H1 (cell line): ENCODE data around the gene PEX12. TPM values are rescaled to one million over a fixed set of nuclear protein-coding genes. Genes with fewer than 3 reads are reported as not detected.

ENCODE experiments used
- CTCF ChIA-PET: fragments of 300-600 bp; sonication (Branson Sonifier 250); formaldehyde crosslinking; loops from one replicate; lab custom pipeline; 2021; ENCODE audit not compliant: partially characterized antibody; lab: Charles Lee
- POLR2A ChIA-PET: fragments of 300-600 bp; sonication (Branson Sonifier 250); formaldehyde crosslinking; loops from one replicate; lab custom pipeline; 2021; ENCODE audit warnings: inconsistent platforms; ENCODE audit not compliant: partially characterized antibody; lab: Charles Lee
- DNase-seq, 2 experiments: peaks; one replicate each; pipeline versions ENCODE4 v3.0.0 to v3.0.0-alpha.2; 2010 to 2022; ENCODE audit warnings: low spot score in 2 of 2, low read depth in 1 of 2, mixed read lengths in 1 of 2
- FAIRE-seq: peaks from 2 replicates; lab custom pipeline; 2011; peaks lifted over from hg19 to GRCh38; lab: Jason Lieb, UNC
- H2AFZ ChIP-seq: 2 replicates; pipeline ENCODE4 v1.8.1; 2012; ENCODE audit warnings: low read length, inconsistent platforms
- H2AK5ac ChIP-seq: 2 replicates; pipeline ENCODE4 v1.6.1; 2013; ENCODE audit warnings: low read depth, low read length
- H2BK120ac ChIP-seq: replicated peaks from 2 replicates; pipeline ENCODE3; 2013; ENCODE audit warnings: low read depth, low read length, inconsistent platforms
- H2BK12ac ChIP-seq: 2 replicates; pipeline ENCODE4 v1.6.1; 2013; ENCODE audit warnings: low read depth, low read length
- H2BK15ac ChIP-seq: 2 replicates; pipeline ENCODE4 v1.6.1; 2013; ENCODE audit warnings: low read length
- H2BK20ac ChIP-seq: 2 replicates; pipeline ENCODE4 v1.6.1; 2013; ENCODE audit warnings: low read length
- H2BK5ac ChIP-seq: 2 replicates; pipeline ENCODE4 v1.6.1; 2013; ENCODE audit warnings: low read depth, low read length
- H3K14ac ChIP-seq: 2 replicates; pipeline ENCODE4 v1.6.1; 2013; ENCODE audit warnings: inconsistent platforms; ENCODE audit not compliant: insufficient read length
- H3K18ac ChIP-seq: 2 replicates; pipeline ENCODE4 v1.6.1; 2013; ENCODE audit warnings: low read length; ENCODE audit errors: extremely low read depth
- H3K23ac ChIP-seq: 2 replicates; pipeline ENCODE4 v1.6.1; 2013; ENCODE audit warnings: inconsistent platforms; ENCODE audit not compliant: insufficient read length
- H3K23me2 ChIP-seq: 2 replicates; pipeline ENCODE4 v1.6.1; 2013; ENCODE audit warnings: low read depth, low read length
- H3K27ac ChIP-seq: 2 replicates; pipeline ENCODE4 v1.6.1; 2011; ENCODE audit warnings: low read depth, low read length, inconsistent platforms
- H3K27me3 ChIP-seq, 4 experiments: replicated peaks in 1 of 4; 1 replicate in 1 of 4; 2 replicates in 3 of 4; pipeline versions ENCODE4 v1.6.1 to v1.8.1; 2011 to 2013; ENCODE audit warnings: low read length in 3 of 4, mild to moderate bottlenecking in 3 of 4, inconsistent platforms in 2 of 4, mixed read lengths in 2 of 4, moderate library complexity in 1 of 4; ENCODE audit not compliant: control insufficient read depth in 3 of 4, insufficient read depth in 3 of 4; ENCODE audit errors: extremely low read depth in 1 of 4
- H3K36me3 ChIP-seq, 4 experiments: 2 replicates each; pipeline versions ENCODE4 v1.6.1 to v1.8.1; 2011 to 2013; ENCODE audit warnings: mild to moderate bottlenecking in 4 of 4, low read length in 3 of 4, moderate library complexity in 2 of 4, control low read depth in 1 of 4, inconsistent platforms in 1 of 4; ENCODE audit not compliant: insufficient read depth in 4 of 4, control insufficient read depth in 2 of 4
- H3K4ac ChIP-seq: replicated peaks from 2 replicates; pipeline ENCODE3; 2013; ENCODE audit warnings: low read length, low read depth, mixed read lengths, inconsistent platforms; ENCODE audit not compliant: insufficient read length
- H3K4me1 ChIP-seq, 4 experiments: replicated peaks in 1 of 4; 1 replicate in 1 of 4; 2 replicates in 3 of 4; pipeline versions ENCODE4 v1.6.1 to v1.8.1; 2011 to 2013; ENCODE audit warnings: low read length in 3 of 4, inconsistent platforms in 2 of 4, mixed read lengths in 1 of 4; ENCODE audit not compliant: insufficient read depth in 4 of 4, control insufficient read depth in 3 of 4
- H3K4me2 ChIP-seq, 2 experiments: 2 replicates each; pipeline versions ENCODE4 v1.6.1 to v1.8.1; 2011 to 2013; ENCODE audit warnings: low read depth in 2 of 2, low read length in 2 of 2, control low read depth in 1 of 2, inconsistent platforms in 1 of 2, mild to moderate bottlenecking in 1 of 2; ENCODE audit not compliant: insufficient read depth in 1 of 2
- H3K4me3 ChIP-seq, 4 experiments: fragments of 200-600, 300-600 bp in 1 of 4; sonication (generic), shearing (Covaris generic), sonication (Bioruptor Twin) in 1 of 4; 2 replicates each; pipeline versions ENCODE4 v1.5.1 to v1.8.1; 2011 to 2016; ENCODE audit warnings: low read length in 4 of 4, low read depth in 3 of 4, control low read depth in 2 of 4, inconsistent platforms in 2 of 4, mild to moderate bottlenecking in 2 of 4, mixed read lengths in 1 of 4, moderate library complexity in 1 of 4; ENCODE audit not compliant: insufficient read depth in 2 of 4; ENCODE audit errors: extremely low read depth in 1 of 4
- H3K56ac ChIP-seq: replicated peaks from 2 replicates; pipeline ENCODE3; 2013; ENCODE audit warnings: low read depth, mild to moderate bottlenecking, mixed read lengths, low read length, inconsistent platforms; ENCODE audit not compliant: insufficient read length
- H3K79me1 ChIP-seq: 2 replicates; pipeline ENCODE4 v1.6.1; 2013; ENCODE audit warnings: low read depth, low read length, control low read depth
- H3K79me2 ChIP-seq, 2 experiments: 2 replicates each; pipeline versions ENCODE4 v1.6.1 to v1.8.1; 2012 to 2013; ENCODE audit warnings: low read length in 2 of 2, mild to moderate bottlenecking in 2 of 2, inconsistent platforms in 1 of 2; ENCODE audit not compliant: insufficient read depth in 2 of 2, control insufficient read depth in 1 of 2
- H3K9ac ChIP-seq, 4 experiments: replicated peaks in 1 of 4; 1 replicate in 1 of 4; 2 replicates in 3 of 4; pipeline versions ENCODE4 v1.6.1 to v1.8.1; 2011 to 2013; ENCODE audit warnings: low read depth in 3 of 4, low read length in 3 of 4, control low read depth in 2 of 4, mild to moderate bottlenecking in 2 of 4, moderate library complexity in 2 of 4, inconsistent platforms in 1 of 4; ENCODE audit errors: extremely low read depth in 1 of 4
- H3K9me3 ChIP-seq, 2 experiments: 2 replicates each; pipeline versions ENCODE4 v1.6.1 to v1.8.1; 2012 to 2013; ENCODE audit warnings: mild to moderate bottlenecking in 2 of 2, moderate library complexity in 2 of 2, control low read depth in 1 of 2, inconsistent platforms in 1 of 2, low read depth in 1 of 2, low read length in 1 of 2, mixed read lengths in 1 of 2; ENCODE audit not compliant: insufficient read depth in 2 of 2
- H4K20me1 ChIP-seq, 2 experiments: replicated peaks in 1 of 2; 2 replicates each; pipeline versions ENCODE3 to v1.8.1; 2011 to 2013; ENCODE audit warnings: inconsistent platforms in 2 of 2, low read length in 2 of 2, mild to moderate bottlenecking in 1 of 2; ENCODE audit not compliant: insufficient read depth in 2 of 2, control insufficient read depth in 1 of 2
- H4K5ac ChIP-seq: 2 replicates; pipeline ENCODE4 v1.6.1; 2013; ENCODE audit warnings: low read length, low read depth, mixed read lengths, inconsistent platforms; ENCODE audit not compliant: insufficient read length
- H4K8ac ChIP-seq: 2 replicates; pipeline ENCODE4 v1.8.0; 2013; ENCODE audit warnings: mild to moderate bottlenecking, moderate library complexity, low read length, inconsistent platforms; ENCODE audit not compliant: insufficient read depth; ENCODE audit errors: extremely low read depth
- H4K91ac ChIP-seq: replicated peaks from 2 replicates; pipeline ENCODE3; 2013; ENCODE audit warnings: low read length, mixed read lengths, inconsistent platforms; ENCODE audit not compliant: insufficient read length
- BACH1 ChIP-seq: IDR thresholded peaks from 2 replicates; pipeline ENCODE4 v1.6.1; 2012; ENCODE audit warnings: low read length, improper control_type of control experiment
- BRCA1 ChIP-seq: IDR thresholded peaks from 2 replicates; pipeline ENCODE4 v1.6.1; 2012; ENCODE audit warnings: low read depth, low read length, improper control_type of control experiment
- CEBPB ChIP-seq: IDR thresholded peaks from 2 replicates; pipeline ENCODE4 v1.6.1; 2012; ENCODE audit warnings: low read depth, low read length
- CHD2 ChIP-seq: IDR thresholded peaks from 2 replicates; pipeline ENCODE4 v1.6.1; 2012; ENCODE audit warnings: low read length, improper control_type of control experiment
- CREB1 ChIP-seq: IDR thresholded peaks from 2 replicates; pipeline ENCODE4 v1.6.1; 2012; ENCODE audit warnings: inconsistent platforms
- CTCF ChIP-seq, 3 experiments: IDR thresholded peaks; 1 replicate in 2 of 3; 2 replicates in 1 of 3; pipeline versions ENCODE4 v1.5.1 to v1.6.1; 2011; ENCODE audit warnings: low read length in 3 of 3, mild to moderate bottlenecking in 3 of 3, inconsistent platforms in 2 of 3, low read depth in 1 of 3, moderate library complexity in 1 of 3; ENCODE audit not compliant: insufficient read depth in 1 of 3; ENCODE audit errors: control extremely low read depth in 1 of 3
- FOSL1 ChIP-seq: IDR thresholded peaks from 2 replicates; pipeline ENCODE4 v1.6.1; 2011; ENCODE audit warnings: mild to moderate bottlenecking, low read depth, low read length, moderate library complexity; ENCODE audit not compliant: insufficient read depth
- RAD21 ChIP-seq, 2 experiments: IDR thresholded peaks in 1 of 2; conservative IDR thresholded peaks in 1 of 2; 2 replicates each; pipeline ENCODE4 v1.6.1; 2011; ENCODE audit warnings: low read depth in 2 of 2, low read length in 2 of 2, improper control_type of control experiment in 1 of 2, inconsistent platforms in 1 of 2, mild to moderate bottlenecking in 1 of 2, moderate library complexity in 1 of 2
- SUZ12 ChIP-seq: fragments of 200-600 bp; sonication (generic); IDR thresholded peaks from 2 replicates; pipeline ENCODE4 v1.6.1; 2012; ENCODE audit warnings: mild to moderate bottlenecking, inconsistent platforms, low read length, moderate library complexity, mixed read lengths
- TCF12 ChIP-seq: IDR thresholded peaks from 2 replicates; pipeline ENCODE4 v1.6.1; 2011; ENCODE audit warnings: low read depth, mild to moderate bottlenecking, low read length
- WGBS, 2 experiments: shearing (Covaris generic) in 1 of 2; methylation state at CpG; one replicate each; pipeline versions ENCODE4 v1.1.6 to v1.1.7; 2013 to 2015; ENCODE audit warnings: low lambda C conversion rate in 2 of 2, mixed read lengths in 2 of 2, inconsistent platforms in 1 of 2, low coverage in 1 of 2, missing lambda C conversion rate in 1 of 2; ENCODE audit not compliant: insufficient replicate concordance in 2 of 2, insufficient coverage in 1 of 2, insufficient read length in 1 of 2; ENCODE audit errors: extremely low coverage in 1 of 2, missing lambda C conversion rate in 1 of 2; 5-methylcytosine and 5-hydroxymethylcytosine counted together
- polyA plus RNA-seq, 7 experiments: library from polyadenylated mRNA; depleted of rRNA in 3 of 7; stranded (reverse) in 5 of 7; unstranded in 2 of 7; fragments of >200 nt in 5 of 7; fragments of 200-250 nt in 2 of 7; gene quantifications; 1 replicate in 5 of 7; 2 replicates in 1 of 7; 4 replicates in 1 of 7; pipeline versions ENCODE4 v1.2.1 to v1.2.3, GENCODE V29; 2011 to 2013; ENCODE audit warnings: missing spikeins in 2 of 7, mixed read lengths in 2 of 7
- total RNA-seq: library from RNA; stranded (reverse); fragmentation: NEBNext Ultra II Directional; extraction: Animal tissue kit (Norgen Biotek cat#: 25700); gene quantifications from 2 replicates; pipeline ENCODE4 v1.2.1, GENCODE V29; 2021

PEX12 gene
- total and polyA plus RNA-seq, 2 of the 8 experiments (the other 6 are each of a cell fraction or from before 2014, with no cell fraction given), result 3.0 to 5.9 TPM

- H2BK20ac ChIP-seq, result no peak overlapping the region
- no peak overlapping the region for H3K4me3 ChIP-seq
- WGBS, 2 experiments, result 59% methylated on average over 2 of the region's 2 CpGs; no CpG with 5 or more reads in 1 of the 2 experiments
- H2AK5ac ChIP-seq, result no peak overlapping the region
- peak in 1 of 2 experiments; percentile 55 for DNase-seq
- no peak overlapping the region for H2BK5ac ChIP-seq
- no peak overlapping the region for H3K23ac ChIP-seq
- FAIRE-seq, result peak; percentile 55
- H3K4me1 ChIP-seq, result no peaks in the 10 kb centered on the region
- H3K9me3 ChIP-seq, result no peaks in the 10 kb centered on the region
- no peak overlapping the region for H2BK15ac ChIP-seq
- H3K4me2 ChIP-seq, result no peak overlapping the region
- POLR2A ChIA-PET, result interaction anchor here (0.7 to 1.7 kb wide), 7 partner anchors 119 to 1933 kb away, joined by 3 to 5 read pairs (median 4); partner anchors contain the start of genes RASL10B and TAF15
- peaks cover 2 to 23% (median 12%) of the 10 kb centered on the region in 4 experiments; a peak in 6 of 8 replicates for H3K36me3 ChIP-seq
- H4K8ac ChIP-seq, result no peak overlapping the region
- peaks cover 0 to 3% of the 10 kb centered on the region in 2 experiments for H4K20me1 ChIP-seq
- H2BK12ac ChIP-seq, result no peak overlapping the region
- no peaks in the 10 kb centered on the region for H3K79me1 ChIP-seq
- no peak overlapping the region for H3K56ac ChIP-seq
- no peak overlapping the region for H2BK120ac ChIP-seq
- H4K91ac ChIP-seq, result no peak overlapping the region
- no peak overlapping the region for H3K4ac ChIP-seq
- no peak overlapping the region for H3K9ac ChIP-seq
- no peaks in the 10 kb centered on the region for H3K79me2 ChIP-seq
- no peak overlapping the region for H4K5ac ChIP-seq
- H3K27ac ChIP-seq, result no peak overlapping the region
- H2AFZ ChIP-seq, result no peak overlapping the region
- H3K23me2 ChIP-seq, result no peaks in the 10 kb centered on the region
- no peak overlapping the region for H3K18ac ChIP-seq
- no peak overlapping the region for H3K14ac ChIP-seq
- TF ChIP-seq RAD21 (IDR thresholded peaks at IDR 0.05 in 1 of 2, conservative IDR thresholded peaks at IDR 0.05 in 1 of 2; ENCODE audit: low read depth in 2 of 2, low read length in 2 of 2) (peak; percentile 70), BACH1 (no peak), TCF12 (no peak), FOSL1 (no peak), BRCA1 (no peak), CTCF (IDR thresholded peaks at IDR 0.05; ENCODE audit: control extremely low read depth in 1 of 3, insufficient read depth in 1 of 3, low read depth in 1 of 3, low read length in 3 of 3) (peak in 2 of 3 experiments; percentile 50 to 69; a peak in 2 of 4 replicates), CEBPB (no peak), CREB1 (no peak), SUZ12 (no peak), CHD2 (no peak)
- TF ChIP-seq, all 59 proteins: peak for 2
- no peaks in the 10 kb centered on the region for H3K27me3 ChIP-seq
- CTCF ChIA-PET, result interaction anchor here (0.6 to 6.6 kb wide), 39 partner anchors 8 to 1709 kb away, joined by 3 to 166 read pairs (median 4); partner anchors contain the start of genes GAS2L2 and RASL10B
Observed at GRCh38 chr17:35612924-35613521, 34.7 kb upstream of the PEX12 start.
